Measurements from ENCODE around the gene HBG2. TPM values are rescaled to one million over a fixed set of nuclear protein-coding genes. Genes with fewer than 3 reads are reported as not detected.

HBG2 gene
- total and polyA plus RNA-seq, 2 of the 4 experiments (the other 2 are of a cell fraction): 0.54 TPM; not detected in 1

DNA sequence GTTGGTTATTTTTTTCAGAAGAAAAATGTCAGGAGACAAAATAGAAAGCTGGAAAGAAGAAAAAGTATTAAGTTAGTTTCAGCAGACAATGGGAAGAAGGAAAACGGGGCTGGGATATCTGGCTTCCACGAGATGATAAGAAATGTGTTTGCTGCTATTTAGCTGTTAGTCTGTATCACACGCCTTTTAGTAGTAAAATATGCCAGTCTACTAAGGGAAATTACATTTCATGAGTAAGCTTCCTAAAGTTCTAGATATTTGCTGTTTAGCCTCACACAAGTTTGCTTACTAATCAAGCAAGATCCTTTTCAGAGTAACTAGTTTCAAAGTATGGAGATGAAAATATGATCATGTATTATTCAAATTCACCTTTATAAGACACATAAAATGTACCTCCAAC lies 45.7 kb upstream of the HBG2 start:
- no peak overlapping the region for H3K27ac ChIP-seq (ENCODE audit: insufficient read depth, low read length)
- no peaks in the 10 kb centered on the region for H3K9me3 ChIP-seq (ENCODE audit: control insufficient read depth, insufficient read depth, low read length)
- H3K9ac ChIP-seq (ENCODE audit: low read depth, low read length): no peak overlapping the region; the same call in 1 of the 2 replicates
- in situ Hi-C loops (cut with MboI; ENCODE audit: low sequenced_read_pairs): no loop called here
- H2AK5ac ChIP-seq (ENCODE audit: low read depth, low read length): no peak overlapping the region
- peak overlapping the region; percentile 63 for H2BK120ac ChIP-seq (ENCODE audit: low read depth, low read length)
- peak overlapping the region; percentile 41 for H2BK20ac ChIP-seq (ENCODE audit: low read depth, low read length)
- H3K9me1 ChIP-seq (ENCODE audit: insufficient read depth, low read length): no peaks in the 10 kb centered on the region; the same call in 1 of the 2 replicates
- no peaks in the 10 kb centered on the region for H4K20me1 ChIP-seq (ENCODE audit: insufficient read depth, low read length)
- dilution Hi-C loops (cut with HindIII; ENCODE audit: low sequenced_read_pairs, unreplicated experiment): no loop called here
- TF ChIP-seq RCOR1 (IDR thresholded peaks at IDR 0.05; ENCODE audit: insufficient replicate concordance, low read length) (no peak), MXI1 (IDR thresholded peaks at IDR 0.05; ENCODE audit: borderline replicate concordance, low read depth, low read length) (no peak), BHLHE40 (IDR thresholded peaks at IDR 0.05; ENCODE audit: low read depth, low read length) (no peak)
- TF ChIP-seq, protein P1, sequence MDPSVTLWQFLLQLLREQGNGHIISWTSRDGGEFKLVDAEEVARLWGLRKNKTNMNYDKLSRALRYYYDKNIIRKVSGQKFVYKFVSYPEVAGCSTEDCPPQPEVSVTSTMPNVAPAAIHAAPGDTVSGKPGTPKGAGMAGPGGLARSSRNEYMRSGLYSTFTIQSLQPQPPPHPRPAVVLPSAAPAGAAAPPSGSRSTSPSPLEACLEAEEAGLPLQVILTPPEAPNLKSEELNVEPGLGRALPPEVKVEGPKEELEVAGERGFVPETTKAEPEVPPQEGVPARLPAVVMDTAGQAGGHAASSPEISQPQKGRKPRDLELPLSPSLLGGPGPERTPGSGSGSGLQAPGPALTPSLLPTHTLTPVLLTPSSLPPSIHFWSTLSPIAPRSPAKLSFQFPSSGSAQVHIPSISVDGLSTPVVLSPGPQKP (IDR thresholded peaks at IDR 0.05; ENCODE audit: borderline replicate concordance, low read depth, low read length): no peak
- TF ChIP-seq, protein P2, sequence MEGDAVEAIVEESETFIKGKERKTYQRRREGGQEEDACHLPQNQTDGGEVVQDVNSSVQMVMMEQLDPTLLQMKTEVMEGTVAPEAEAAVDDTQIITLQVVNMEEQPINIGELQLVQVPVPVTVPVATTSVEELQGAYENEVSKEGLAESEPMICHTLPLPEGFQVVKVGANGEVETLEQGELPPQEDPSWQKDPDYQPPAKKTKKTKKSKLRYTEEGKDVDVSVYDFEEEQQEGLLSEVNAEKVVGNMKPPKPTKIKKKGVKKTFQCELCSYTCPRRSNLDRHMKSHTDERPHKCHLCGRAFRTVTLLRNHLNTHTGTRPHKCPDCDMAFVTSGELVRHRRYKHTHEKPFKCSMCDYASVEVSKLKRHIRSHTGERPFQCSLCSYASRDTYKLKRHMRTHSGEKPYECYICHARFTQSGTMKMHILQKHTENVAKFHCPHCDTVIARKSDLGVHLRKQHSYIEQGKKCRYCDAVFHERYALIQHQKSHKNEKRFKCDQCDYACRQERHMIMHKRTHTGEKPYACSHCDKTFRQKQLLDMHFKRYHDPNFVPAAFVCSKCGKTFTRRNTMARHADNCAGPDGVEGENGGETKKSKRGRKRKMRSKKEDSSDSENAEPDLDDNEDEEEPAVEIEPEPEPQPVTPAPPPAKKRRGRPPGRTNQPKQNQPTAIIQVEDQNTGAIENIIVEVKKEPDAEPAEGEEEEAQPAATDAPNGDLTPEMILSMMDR (conservative IDR thresholded peaks at IDR 0.05; ENCODE audit: low read depth, low read length): no peak
- H3K4ac ChIP-seq (ENCODE audit: low read depth, low read length): no peak overlapping the region
- H4K5ac ChIP-seq (ENCODE audit: low read depth, low read length): peak overlapping the region; percentile 53; the same call in 1 of the 2 replicates
- H3K79me1 ChIP-seq (ENCODE audit: low read depth in 1 of 2, low read length in 2 of 2): no peaks in the 10 kb centered on the region
- peak overlapping the region; percentile 46; the same call in 1 of the 3 replicates for H2BK15ac ChIP-seq (ENCODE audit: low read depth, low read length)
- intact Hi-C loops (cut with micrococcal nuclease): no loop called here
- DNase-seq: peak; percentile 31
- POLR2A ChIA-PET (ENCODE audit: unreplicated experiment): no interaction called here
- WGBS, 2 experiments (ENCODE audit: extremely low coverage in 2 of 2, insufficient read length in 1 of 2): no CpG with 5 or more reads among the region's 3 CpGs
- H4K8ac ChIP-seq (ENCODE audit: low read depth in 2 of 2, low read length in 2 of 2): peak overlapping the region in 1 of 2 experiments; percentile 73; a peak in 1 of 4 replicates
- 0 out of 2 replicates have a peak overlapping the region, but pooled peaks have one; percentile 43 for H3K14ac ChIP-seq (replicated peaks; ENCODE audit: low read depth, low read length)
- H4K91ac ChIP-seq (ENCODE audit: insufficient read depth, low read depth, low read length): no peak overlapping the region
- ATAC-seq (ENCODE audit: low read depth): no peak
- no peak overlapping the region for H3K23ac ChIP-seq (ENCODE audit: low read depth, low read length)
- H3K18ac ChIP-seq (ENCODE audit: low read depth, low read length): peak overlapping the region; percentile 85; the same call in 1 of the 2 replicates
- H3K27me3 ChIP-seq (ENCODE audit: control insufficient read depth, insufficient read depth, low read length): no peaks in the 10 kb centered on the region
- H3K4me1 ChIP-seq (ENCODE audit: control insufficient read depth, insufficient read depth, low read length): peaks cover 9% of the 10 kb centered on the region; the same call in 1 of the 2 replicates
- H2AK9ac ChIP-seq (replicated peaks; ENCODE audit: low read depth, low read length, poor library complexity): no peak overlapping the region
- H3K4me3 ChIP-seq (ENCODE audit: insufficient read depth, low read depth, low read length): no peak overlapping the region
- H2BK5ac ChIP-seq (ENCODE audit: low read depth, low read length, poor library complexity, severe bottlenecking): peak overlapping the region; percentile 88
- CTCF ChIA-PET: no interaction called here
- H3K4me2 ChIP-seq (ENCODE audit: low read depth, low read length): no peak overlapping the region
- no peak overlapping the region for H2AFZ ChIP-seq (replicated peaks; ENCODE audit: low read length, poor library complexity)
- BruUV-seq (replicated peaks): no TSS peak
- no peaks in the 10 kb centered on the region for H3K36me3 ChIP-seq (ENCODE audit: control insufficient read depth, insufficient read depth, low read length)
- H3K56ac ChIP-seq (ENCODE audit: extremely low read depth, insufficient read depth, low read length): no peak overlapping the region

Data from IMR-90 (cell line).